ENCODE data around the gene APOH.

The APOH gene

DNA sequence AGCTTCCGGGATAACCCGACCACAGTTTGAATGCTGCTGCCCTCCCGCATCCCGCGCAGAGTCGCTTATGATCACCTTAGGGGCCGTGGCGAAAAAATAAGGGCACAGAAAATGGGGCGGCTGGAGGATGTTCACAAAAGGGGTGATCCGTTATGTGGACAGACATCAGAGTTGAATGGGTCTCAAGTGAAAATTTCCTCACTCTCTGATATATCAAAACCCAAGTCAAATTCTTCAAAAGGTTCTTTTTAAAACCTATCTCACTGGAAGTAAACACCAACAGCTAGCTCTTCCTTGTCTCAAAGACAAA lies 36.9 kb downstream of the APOH start:
- DNase-seq (ENCODE audit: low read depth in 2 of 2), result no peak

DNA sequence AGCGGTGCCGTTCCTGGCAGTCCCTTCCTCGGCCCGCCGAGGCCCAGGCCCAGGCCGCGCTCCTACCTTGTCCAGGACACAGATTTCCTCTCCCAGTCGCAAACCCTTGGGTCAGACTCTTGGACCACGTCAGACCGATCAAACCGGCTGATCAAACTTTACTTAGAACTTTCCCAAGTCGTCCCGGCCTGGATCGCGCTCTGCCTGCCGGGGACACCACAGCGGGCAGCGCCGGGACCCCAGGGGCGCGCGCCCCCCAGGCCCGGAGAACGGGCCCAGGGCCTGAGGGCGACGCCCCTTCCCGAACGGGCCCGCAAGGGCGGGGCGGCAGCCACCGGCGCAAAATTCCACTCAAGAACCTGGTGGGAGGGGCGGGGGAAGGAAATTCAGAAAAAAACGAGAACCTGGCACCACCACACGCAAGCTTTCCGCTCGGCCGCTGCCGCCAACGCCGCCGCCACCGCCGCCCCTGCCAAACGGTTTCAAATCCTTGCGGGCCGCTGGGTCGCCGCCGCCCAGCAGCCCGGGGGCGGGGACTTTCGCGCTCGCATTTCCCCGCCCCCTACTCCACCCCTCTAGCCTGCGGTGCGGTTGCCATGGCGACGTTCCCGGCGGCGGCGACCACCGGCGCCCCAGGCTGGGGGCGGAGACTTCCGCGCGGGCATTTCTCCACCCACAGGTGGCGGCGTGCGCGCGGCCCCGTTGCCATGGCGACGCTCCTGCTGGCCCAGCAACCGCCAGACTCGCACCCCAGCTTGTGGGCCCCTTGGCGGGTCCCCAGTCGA lies 37.4 kb downstream of the APOH start, which contains the start of gene CEP112:
Gene CEP112 (minus strand): TSS at position 541 of the 785 bp plus-strand sequence.
- peak; percentile 79 to 93 for DNase-seq (ENCODE audit: low read depth in 2 of 2)

GRCh38 chr17:66190738-66191592 lies 38.2 kb downstream of the APOH start:
- no peak for DNase-seq (ENCODE audit: low read depth in 2 of 2)

DNA sequence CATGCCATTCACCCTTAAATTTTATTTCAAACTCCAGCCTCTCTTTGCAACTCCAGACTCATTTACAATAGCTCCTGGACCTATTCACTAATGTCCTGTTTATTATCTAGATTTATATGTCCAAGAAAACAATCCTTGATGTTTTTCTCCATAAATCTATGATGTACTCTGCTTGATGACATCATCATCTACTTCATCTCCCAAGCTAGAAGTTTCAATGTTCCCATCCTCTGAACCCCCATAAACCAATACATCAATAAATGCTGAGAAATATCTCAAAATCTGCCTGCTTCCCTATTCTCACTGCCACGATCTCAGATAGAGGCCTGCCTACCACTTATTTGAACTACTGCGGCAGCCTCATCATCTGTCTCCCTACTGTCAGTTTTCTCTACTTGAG lies 41.5 kb downstream of the APOH start:
- no peak for DNase-seq (ENCODE audit: low read depth in 2 of 2)

DNA sequence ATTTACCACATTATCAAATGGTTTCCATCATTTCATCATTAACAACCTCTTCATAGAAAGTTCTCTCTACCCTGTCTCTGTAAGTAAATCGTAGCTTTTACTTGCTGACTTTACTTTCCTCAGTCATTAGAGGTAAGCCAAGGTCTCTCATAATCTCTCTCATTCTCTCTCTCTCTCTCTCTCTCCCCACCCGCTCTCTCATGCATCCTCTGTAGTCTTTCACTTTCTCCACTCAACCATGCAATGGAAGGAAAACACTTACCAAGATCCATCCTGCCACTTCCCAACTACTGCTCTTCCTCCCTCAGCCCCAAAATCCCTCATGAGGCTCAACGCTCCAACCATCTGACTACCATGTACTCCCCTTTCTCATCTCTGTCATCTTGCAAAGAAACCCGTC lies 43.4 kb downstream of the APOH start:
- no peak for DNase-seq (ENCODE audit: low read depth in 2 of 2)

GRCh38 chr17:66184392-66184791 lies 44.8 kb downstream of the APOH start:
- DNase-seq (ENCODE audit: low read depth in 2 of 2), result no peak

- DNase-seq (ENCODE audit: low read depth in 2 of 2), result no peak
Observed at GRCh38 chr17:66183529-66183928, 45.7 kb downstream of the APOH start.

DNA sequence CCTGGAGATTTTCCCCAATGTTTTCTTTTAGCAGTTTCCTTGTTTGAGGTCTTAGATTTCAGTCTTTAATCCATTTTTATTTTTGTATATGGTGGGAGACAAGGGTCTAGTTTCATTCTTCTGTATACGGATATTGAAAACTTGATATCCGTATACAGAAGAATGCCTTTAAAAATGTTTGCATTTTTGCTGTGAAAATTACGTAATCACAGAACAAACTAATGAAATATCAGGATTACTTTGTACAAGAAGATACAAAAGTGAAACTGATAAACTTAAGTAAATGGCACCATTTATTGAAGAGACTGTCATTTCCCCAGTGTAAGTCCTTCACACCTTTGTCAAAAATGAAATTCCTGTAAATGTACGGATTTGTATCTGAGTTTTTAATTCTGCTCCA lies 50.6 kb downstream of the APOH start:
- no peak for DNase-seq (ENCODE audit: low read depth in 2 of 2)

DNA sequence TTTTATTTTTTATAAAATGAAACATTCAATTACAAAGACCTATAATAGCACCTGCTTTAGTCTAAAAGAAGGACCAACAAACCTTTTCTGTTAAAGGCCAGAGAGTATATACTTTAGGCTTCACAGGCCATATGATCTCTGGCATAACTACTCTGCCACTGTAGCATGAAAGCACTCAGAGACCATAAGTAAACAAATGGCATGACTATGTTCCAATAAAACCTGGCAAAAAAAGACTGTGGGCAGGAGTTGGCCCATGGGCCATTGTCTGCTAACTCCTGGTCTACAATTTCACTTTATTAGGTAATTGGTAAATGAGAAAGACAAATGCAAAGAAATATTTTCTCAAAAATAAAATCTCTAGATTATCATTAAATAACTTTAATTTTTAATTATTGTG lies 52.2 kb downstream of the APOH start:
- no peak for DNase-seq (ENCODE audit: low read depth in 2 of 2)

DNA sequence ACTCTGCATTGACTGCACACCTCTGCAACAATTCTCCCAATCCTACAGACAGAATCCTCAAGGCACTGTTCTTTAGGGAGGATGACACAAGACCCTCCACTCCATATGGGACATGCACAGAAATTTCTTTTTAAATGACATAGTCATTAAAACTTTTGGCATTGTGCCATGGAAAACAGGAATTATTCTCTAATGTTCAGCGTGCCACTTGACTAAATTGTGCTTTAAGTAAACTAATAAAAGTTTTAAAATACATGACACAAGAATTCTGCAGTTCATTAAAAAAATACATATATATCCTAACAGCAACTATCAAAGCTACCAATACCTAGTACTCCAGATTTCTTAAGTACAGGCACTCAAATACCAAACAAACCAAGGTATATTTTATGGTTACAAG lies 53.3 kb downstream of the APOH start:
- no peak for DNase-seq (ENCODE audit: low read depth in 2 of 2)

DNA sequence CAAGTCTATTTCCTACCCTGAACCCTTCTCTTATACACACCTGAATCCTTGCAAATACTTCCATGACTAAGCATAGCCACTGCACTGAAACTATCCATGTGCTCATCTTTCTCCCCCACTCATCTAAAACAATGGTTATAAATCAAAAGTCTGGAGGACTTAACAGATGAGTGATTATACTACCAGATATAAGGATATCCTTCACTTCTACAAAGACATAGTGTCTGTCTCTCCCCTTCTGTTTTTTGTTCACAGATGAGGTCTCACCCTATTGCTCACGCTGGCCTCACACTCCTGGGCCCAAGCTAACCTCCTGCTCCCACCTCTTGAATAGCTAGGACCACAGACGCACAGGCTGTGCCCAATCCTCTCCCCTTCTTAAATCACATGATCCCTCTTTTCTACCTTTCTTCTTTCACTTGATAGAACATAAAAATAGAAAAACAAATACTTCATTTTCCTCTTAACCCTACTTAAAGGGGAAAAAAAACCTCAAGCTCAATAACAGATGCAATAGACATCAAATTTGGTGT lies 56.5 kb downstream of the APOH start:
- DNase-seq (ENCODE audit: low read depth in 2 of 2), result no peak

DNA sequence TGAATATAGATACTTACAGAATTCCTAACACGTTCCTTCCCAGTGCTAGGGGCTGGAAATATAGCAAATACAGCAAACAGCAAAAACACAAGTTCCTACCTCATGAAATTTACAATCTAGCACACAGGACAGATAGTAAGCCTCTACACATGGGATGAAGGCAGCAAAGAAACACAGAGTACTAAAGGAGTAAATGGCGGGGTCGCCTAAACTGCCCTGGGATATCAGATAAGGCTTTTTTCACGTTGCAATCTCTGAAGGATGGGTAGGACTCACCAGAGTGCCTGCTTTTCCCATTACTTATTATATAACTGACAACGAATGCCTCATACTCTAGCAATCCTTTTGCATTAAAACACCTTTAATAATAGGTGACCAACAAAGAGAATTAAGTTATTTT lies 57.1 kb downstream of the APOH start:
- no peak for DNase-seq (ENCODE audit: low read depth in 2 of 2)

DNA sequence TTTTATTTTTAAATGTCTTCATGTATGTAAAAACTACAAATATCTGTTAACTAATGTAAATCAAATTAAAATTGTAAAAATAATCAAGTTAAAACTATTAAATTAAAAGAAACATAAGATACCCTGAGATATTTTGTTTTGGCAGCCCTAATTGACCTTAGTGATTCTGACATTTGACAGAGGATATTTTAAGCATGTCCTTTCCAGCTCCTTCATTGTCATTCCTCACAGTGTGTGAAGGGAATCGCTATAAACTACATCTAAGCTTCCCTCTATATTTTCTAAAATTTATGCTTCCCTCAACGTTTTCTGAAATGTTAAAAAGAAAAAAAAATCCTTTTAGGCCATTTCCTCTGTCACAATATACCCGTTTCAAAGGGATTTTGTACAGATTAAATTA lies 57.5 kb downstream of the APOH start:
- DNase-seq (ENCODE audit: low read depth in 2 of 2), result no peak

DNA sequence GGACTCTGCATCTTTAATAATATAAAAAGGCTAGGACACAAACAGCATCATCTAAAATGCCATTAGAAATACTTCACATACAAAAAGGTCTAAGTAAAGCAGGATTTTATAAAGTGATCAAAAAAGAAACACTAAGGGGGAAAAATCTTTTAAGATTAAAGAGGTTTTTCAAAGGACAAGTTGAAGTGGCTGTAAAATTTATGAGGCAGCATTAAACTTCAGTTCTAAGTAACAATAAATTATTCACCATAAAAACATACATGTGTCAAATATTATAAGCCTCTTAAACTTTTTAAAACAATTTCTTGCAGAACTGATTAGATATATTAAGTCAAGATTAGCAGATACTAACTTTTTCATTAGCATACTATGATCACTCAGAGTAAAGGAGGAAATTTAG lies 58.0 kb downstream of the APOH start:
- DNase-seq (ENCODE audit: low read depth in 2 of 2), result no peak

- DNase-seq (ENCODE audit: low read depth in 2 of 2), result no peak
Observed at GRCh38 chr17:66169839-66170238, 59.4 kb downstream of the APOH start.

DNA sequence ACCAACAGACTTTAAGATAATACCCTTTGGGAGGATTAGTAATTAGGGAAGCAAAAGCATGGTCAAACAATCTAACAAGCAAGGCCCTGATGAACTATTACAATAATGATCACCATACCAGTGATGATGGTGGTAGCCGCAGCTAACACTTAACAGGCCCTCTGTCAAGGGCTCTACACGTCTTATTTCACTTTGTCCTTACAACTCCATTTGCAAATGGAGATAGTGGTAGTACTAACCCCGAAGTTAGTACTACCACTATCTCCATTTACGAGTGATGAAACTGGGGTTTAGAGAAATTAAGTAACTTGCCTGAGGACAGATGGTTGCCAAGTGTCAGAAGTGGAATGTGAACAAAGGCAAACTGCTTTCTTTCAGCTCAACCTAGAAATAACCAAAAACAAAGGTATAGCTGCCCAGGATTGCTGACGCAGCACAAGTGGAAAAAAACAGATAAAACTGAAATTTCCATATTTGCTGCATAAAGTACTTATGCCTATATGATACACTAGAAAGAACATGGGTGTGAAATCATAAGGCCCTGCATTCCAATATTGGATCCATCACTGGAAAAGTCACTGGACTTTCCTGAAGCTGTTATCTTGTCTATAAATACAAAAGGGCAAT lies 61.9 kb downstream of the APOH start:
- DNase-seq (ENCODE audit: low read depth in 2 of 2), result no peak

DNA sequence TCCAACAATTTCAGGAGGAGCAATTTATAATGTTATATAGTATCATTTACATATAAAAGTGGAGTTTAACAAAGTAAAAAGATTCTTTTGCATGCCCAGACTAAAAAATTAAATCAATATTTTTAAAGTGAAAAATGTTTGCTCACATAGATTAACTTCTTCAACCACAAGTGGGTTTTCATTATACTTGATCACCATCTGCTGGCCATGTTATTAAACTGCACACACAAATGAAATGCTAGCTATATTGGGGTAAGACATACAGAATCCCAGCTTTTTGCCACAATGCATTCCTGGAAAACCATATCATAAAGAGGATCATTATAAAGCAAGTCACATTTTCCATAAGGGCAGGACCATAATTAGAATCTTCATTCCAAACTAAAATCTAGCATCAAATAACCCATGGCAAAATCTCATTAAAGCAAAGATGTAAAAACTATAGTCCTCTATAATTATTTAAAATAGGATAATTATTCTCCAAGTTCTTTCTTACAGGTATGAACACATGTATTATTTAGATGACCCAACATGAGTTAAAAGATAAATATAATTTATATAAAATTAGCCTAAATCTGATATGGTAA lies 63.6 kb downstream of the APOH start:
- DNase-seq (ENCODE audit: low read depth in 2 of 2), result peak in 1 of 2 donors; percentile 11
